HG02852 (cell line): ENCODE data around the gene IL1B.
"Not testable (repeated sequence)": the region's sequence is repeated elsewhere in the genome, so short reads cannot be mapped to it uniquely, and the experiment has no call there.

Experiments used
- ATAC-seq: cut with Tn5 transposase; IDR thresholded peaks from one replicate; pipeline ENCODE4 v1.9.1; 2021; ENCODE audit warnings: mild to moderate bottlenecking, moderate library complexity; ENCODE audit not compliant: unreplicated experiment

Gene IL1B

DNA sequence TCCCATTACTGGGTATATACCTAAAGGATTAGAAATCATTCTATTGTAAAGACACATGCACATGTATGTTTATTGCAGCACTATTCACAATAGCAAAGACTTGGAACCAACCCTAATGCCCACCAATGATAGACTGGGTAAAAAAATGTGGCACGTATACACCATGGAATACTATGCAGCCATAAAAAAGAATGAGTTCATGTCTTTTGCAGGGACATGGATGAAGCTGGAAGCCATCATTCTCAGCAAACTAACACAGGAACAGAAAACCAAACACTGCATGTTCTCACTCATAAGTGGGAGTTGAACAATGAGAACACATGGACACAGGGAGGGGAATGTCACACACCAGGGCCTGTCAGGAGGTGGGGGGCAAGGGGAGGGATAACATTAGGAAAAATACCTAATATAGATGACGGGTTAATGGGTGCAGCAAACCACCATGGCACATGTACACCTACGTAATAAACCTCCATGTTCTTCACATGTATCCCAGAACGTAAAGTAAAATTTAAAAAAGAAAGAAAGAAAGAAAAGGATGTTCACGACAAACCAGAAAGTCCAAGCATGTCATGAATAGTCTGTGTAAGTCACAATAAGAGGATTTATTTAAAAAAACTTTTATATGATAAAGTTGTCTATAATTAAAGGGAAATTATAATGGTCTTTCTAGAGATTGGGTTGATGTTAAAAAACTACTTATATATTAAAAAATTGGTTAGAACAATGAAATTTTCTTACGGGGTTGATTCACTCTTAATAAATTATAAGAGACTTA, 23.0 kb upstream of the IL1B start:
- ATAC-seq: not testable (repeated sequence)

GRCh38 chr2:112850588-112850987, 14.0 kb upstream of the IL1B start:
- ATAC-seq: no peak

GRCh38 chr2:112849956-112850355, 13.4 kb upstream of the IL1B start:
- ATAC-seq: no peak

- no peak for ATAC-seq
Measured at GRCh38 chr2:112848833-112849232, 12.3 kb upstream of the IL1B start.

- ATAC-seq: no peak
Measured at GRCh38 chr2:112846031-112846430, 9.5 kb upstream of the IL1B start.

- ATAC-seq: no peak
Measured at GRCh38 chr2:112843836-112844235, 7.3 kb upstream of the IL1B start.

GRCh38 chr2:112843288-112843687, 6.7 kb upstream of the IL1B start:
- ATAC-seq: no peak

DNA sequence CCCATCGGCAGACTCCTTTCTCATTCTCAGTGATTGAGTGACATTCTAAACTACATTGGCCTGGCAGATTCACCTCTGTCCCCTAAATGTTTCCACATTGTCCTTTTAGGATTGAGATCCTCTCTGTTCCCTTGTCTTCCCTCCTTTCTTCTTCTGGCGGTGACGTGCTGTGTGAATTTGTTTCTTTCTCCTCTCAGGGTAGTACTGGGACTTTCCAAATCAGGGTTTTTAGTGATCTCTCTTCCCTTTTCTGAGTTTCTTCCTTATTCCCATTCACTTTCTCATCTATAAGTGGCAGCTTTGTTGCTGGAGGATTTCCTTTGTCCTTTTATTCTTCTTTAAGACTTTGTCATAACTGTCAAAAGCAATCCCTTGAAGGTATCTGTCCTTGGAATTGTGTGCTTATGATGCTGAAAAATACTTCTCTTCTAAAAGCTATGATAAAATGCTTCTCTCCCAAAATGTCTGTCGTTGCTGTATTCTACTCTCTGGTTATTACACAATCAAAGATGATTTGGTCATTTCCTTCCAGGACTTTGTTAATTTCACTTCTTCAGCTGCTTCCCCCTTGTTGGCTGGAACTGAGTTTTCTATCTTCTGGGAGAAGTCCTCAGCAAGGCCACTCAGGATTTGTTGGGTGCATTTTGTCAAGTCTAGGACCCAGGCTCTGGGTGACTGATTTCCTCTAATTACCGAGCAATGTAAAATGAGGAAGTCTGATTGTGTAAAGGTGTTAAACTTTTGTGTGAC, 4.9 kb upstream of the IL1B start:
- ATAC-seq: no peak

GRCh38 chr2:112840068-112840445, 3.5 kb upstream of the IL1B start:
- no peak for ATAC-seq

DNA sequence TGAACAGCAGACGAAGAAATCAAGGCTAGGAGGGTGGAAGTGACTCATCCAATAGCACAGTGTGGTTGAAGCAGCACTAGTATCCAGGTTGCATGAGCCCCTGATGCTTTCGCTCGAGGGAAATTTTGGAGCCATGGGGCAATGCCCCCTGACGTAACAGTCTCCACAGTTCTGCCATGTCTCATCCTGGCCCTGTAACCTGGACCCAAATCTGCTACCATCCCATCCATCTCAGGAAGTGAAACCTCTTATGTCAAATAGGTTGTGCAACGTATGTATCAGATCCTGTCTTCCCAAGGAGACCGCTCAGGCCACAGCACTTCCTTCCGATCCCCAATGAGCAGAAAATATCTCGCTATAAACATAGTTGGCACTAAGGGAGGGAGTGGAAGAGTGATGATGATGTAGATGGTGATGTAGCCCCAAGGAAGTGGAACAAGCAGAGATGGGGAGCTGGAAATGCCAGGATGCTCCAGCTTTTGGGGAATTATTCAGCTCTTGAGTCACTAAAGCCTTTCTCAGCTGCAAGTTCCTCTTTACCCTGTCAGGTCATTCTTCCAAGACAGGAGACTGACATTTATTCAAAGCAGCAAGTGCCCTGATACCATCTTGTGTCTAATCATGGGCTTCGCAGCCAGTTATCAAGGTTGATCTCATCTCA, 3.0 kb upstream of the IL1B start:
- no peak for ATAC-seq

- no peak for ATAC-seq
Measured at GRCh38 chr2:112836163-112836560, 417 bp downstream of the IL1B start.

GRCh38 chr2:112835536-112836162, 930 bp downstream of the IL1B start:
- no peak for ATAC-seq

- ATAC-seq: no peak
Measured at GRCh38 chr2:112835061-112835501, 1.5 kb downstream of the IL1B start.

DNA sequence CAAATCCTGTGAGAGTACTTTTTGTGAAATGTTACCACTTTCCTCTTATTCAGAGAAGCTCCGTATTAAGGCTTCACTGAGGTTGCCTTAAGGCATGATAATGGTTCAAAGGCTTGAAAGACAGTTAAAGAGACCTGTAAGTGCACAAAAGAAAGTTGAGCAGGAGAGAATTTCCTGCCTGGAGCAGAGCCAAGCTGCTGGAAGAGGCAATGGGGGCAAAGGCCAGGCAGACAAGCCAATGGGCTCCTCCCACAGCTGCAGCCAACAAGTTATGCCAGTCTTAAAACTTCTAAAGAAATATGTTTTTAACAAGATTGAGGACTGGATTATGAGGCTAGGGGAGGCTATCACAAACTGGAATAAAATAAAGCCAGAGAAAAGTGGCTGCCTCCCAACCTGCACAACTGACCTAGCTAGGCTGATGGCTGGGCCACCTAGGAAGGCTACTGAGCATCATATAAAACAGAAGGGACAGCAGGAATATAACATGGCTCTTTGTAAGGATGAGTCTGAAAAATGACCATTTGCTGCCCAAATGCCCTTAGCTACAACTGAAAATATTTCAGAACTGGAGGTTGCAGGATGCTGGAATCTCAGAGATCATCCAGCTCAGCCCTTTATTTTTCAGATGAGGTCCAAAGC, 2.1 kb downstream of the IL1B start:
- ATAC-seq: no peak

GRCh38 chr2:112833976-112834375, 2.6 kb downstream of the IL1B start:
- no peak for ATAC-seq

GRCh38 chr2:112833639-112833931, 3.0 kb downstream of the IL1B start:
- not testable (repeated sequence) for ATAC-seq

DNA sequence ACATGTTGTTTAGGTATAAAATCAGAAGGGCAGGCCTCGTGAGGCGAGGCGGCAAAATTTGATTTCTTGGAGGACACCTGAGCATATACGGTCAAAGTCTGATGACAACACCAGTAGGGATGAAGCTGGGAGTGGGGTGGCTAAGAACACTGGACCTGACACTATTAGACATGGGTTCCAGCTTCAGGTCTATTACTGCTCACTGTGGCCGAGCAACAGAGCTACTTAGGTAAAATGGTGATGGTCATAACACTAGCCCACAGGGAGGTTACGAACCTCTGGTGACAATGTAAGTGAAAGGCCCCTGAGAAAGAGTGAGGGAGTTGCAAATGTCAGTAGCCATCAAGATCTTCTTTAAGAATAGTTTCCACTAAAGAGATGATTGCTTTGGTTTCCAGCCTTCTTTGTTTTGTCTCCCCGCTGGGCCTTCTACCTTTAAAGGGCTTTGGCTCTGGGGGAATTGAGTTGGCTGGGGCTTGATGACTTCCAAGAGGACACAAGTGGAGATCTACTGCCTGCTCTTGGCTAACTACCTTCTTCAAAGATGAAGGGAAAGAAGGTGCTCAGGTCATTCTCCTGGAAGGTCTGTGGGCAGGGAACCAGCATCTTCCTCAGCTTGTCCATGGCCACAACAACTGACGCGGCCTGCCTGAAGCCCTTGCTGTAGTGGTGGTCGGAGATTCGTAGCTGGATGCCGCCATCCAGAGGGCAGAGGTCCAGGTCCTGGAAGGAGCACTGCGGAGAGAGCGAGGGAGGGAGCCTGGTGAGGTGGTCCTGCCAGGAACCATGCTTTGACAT, 3.5 kb downstream of the IL1B start:
- ATAC-seq: no peak

GRCh38 chr2:112831946-112832840, 4.4 kb downstream of the IL1B start:
- ATAC-seq: no peak

DNA sequence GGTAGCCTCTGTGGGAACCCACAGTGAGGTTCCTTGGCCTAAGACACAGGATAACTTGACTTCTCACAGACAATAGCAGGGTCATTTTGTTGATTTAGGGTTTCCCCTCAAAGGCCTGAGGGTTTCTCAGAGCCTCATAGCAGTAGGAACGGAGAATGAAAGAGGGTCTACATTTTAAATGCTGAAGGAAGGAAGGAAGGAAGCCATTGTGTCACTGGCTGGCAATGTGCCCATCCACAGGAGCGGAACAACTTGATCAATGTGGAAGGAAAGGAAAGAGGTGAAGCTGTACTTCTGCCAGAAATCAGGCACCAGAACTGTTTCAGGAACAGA, 5.1 kb downstream of the IL1B start:
- no peak for ATAC-seq
